Esophagus squamous epithelium (tissue), 4 donors: Measurements from ENCODE around the gene ASCL5.

Source experiments
- POLR2A ChIP-seq, 4 donors: fragments of 450-650 bp; IDR thresholded peaks; one replicate each; pipeline ENCODE4 v1.6.1; 2017; ENCODE audit warnings: antibody characterized with exemption in 4 of 4, mild to moderate bottlenecking in 4 of 4, moderate library complexity in 3 of 4
- TF ChIP-seq, protein P1 (sequence below), 6 experiments: fragments of 450-650 bp in 4 of 6; fragments of 200-600 bp in 2 of 6; sonication (generic) in 2 of 6; IDR thresholded peaks; one replicate each; pipeline ENCODE4 v1.5.1; 2016 to 2019; ENCODE audit warnings: antibody characterized with exemption in 6 of 6, mild to moderate bottlenecking in 4 of 6, moderate library complexity in 4 of 6

DNA sequence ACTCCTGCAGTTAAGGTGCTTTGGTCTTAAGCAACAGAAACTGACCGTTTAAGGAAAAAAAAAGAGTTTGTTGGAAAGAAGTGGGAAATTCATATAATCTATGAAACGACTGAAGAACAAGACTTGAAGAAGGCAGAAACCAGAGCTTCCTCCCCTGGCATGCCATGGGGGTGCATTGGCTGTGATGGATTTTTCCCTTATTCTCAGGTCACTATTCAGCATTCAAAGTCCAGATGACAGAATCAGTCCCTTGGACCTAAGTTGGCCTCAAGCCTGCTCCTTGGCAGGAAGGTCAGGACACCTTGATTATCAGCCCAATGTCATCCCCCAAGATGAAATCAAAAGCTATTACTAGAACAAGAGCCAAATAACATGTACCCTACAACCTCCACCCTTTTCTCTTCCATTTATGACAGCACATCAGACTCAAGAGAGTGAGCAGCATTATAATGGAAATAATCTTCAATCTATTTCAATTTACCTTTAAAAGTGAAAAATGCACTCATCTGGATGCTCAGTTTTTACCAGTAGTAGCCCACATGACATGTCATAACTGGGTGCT, 43.1 kb upstream of the ASCL5 start:
- TF ChIP-seq POLR2A (IDR thresholded peaks at IDR 0.05), result no peak
- TF ChIP-seq, protein P1, sequence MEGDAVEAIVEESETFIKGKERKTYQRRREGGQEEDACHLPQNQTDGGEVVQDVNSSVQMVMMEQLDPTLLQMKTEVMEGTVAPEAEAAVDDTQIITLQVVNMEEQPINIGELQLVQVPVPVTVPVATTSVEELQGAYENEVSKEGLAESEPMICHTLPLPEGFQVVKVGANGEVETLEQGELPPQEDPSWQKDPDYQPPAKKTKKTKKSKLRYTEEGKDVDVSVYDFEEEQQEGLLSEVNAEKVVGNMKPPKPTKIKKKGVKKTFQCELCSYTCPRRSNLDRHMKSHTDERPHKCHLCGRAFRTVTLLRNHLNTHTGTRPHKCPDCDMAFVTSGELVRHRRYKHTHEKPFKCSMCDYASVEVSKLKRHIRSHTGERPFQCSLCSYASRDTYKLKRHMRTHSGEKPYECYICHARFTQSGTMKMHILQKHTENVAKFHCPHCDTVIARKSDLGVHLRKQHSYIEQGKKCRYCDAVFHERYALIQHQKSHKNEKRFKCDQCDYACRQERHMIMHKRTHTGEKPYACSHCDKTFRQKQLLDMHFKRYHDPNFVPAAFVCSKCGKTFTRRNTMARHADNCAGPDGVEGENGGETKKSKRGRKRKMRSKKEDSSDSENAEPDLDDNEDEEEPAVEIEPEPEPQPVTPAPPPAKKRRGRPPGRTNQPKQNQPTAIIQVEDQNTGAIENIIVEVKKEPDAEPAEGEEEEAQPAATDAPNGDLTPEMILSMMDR (IDR thresholded peaks at IDR 0.05), result no peak
